HCT116 (cell line): ENCODE results near the gene CYP3A4. TPM values are rescaled to one million over a fixed set of nuclear protein-coding genes. Genes with fewer than 3 reads are reported as not detected.

Source experiments
- ATAC-seq: fragments of 200-7000 bp; cut with Tn5 transposase; 2 replicates; pipeline ENCODE4 v1.9.1; 2020; ENCODE audit warnings: mild to moderate bottlenecking, moderate library complexity
- BruUV-seq: library from RNA; stranded (reverse); fragments of 400-500 nt; replicated peaks from 2 replicates; lab custom pipeline; 2021; lab: Mats Ljungman, UMichigan
- CTCF ChIA-PET: fragments of 300-600 bp; sonication (Branson Sonifier 250); formaldehyde crosslinking; loops from one replicate; lab custom pipeline; 2021; ENCODE audit warnings: antibody characterized with exemption; lab: Charles Lee
- POLR2A ChIA-PET: fragments of 300-600, 350-600 bp; sonication (Branson Sonifier 250); formaldehyde crosslinking; loops from one replicate; lab custom pipeline; 2021; ENCODE audit warnings: antibody characterized with exemption; lab: Charles Lee
- RAD21 ChIA-PET, 2 experiments: fragments of 300-600 bp; sonication (Branson Sonifier 250); formaldehyde crosslinking; loops; one replicate each; lab custom pipeline; 2023; ENCODE audit warnings: low total read pairs in 2 of 2; ENCODE audit not compliant: uncharacterized antibody in 2 of 2, unreplicated experiment in 2 of 2, low non-redundant PET in 1 of 2; lab: Charles Lee
- DNase-seq: peaks from one replicate; pipeline ENCODE4 v3.0.0-alpha.2; 2010; ENCODE audit warnings: low read depth, low spot score
- H2AFZ ChIP-seq: fragments of 200-600 bp; shearing (Covaris generic), sonication (generic); 2 replicates; pipeline ENCODE4 v1.6.1; 2017; ENCODE audit warnings: low read depth, mixed run types, mixed read lengths, antibody characterized with exemption, low read length; ENCODE audit not compliant: poor library complexity, severe bottlenecking
- H3K27ac ChIP-seq: 2 replicates; pipeline ENCODE4 v1.5.1; 2012; ENCODE audit warnings: low read depth, low read length
- H3K27me3 ChIP-seq: fragments of 200-600 bp; sonication (generic); 2 replicates; pipeline ENCODE4 v1.6.1; 2016; ENCODE audit warnings: mixed run types, low read length, mixed read lengths; ENCODE audit not compliant: insufficient read depth
- H3K36me3 ChIP-seq, 2 experiments: fragments of 200-500 bp in 1 of 2; fragments of 200-600 bp in 1 of 2; sonication (Bioruptor generic) in 1 of 2; sonication (generic) in 1 of 2; 2 replicates each; pipeline versions ENCODE4 v1.5.1 to v1.6.1; 2014 to 2016; ENCODE audit warnings: low read length in 2 of 2, inconsistent platforms in 1 of 2, mixed read lengths in 1 of 2, mixed run types in 1 of 2; ENCODE audit not compliant: insufficient read depth in 2 of 2, control insufficient read depth in 1 of 2
- H3K4me1 ChIP-seq, 2 experiments: fragments of 200-600 bp in 1 of 2; sonication (generic) in 1 of 2; 2 replicates each; pipeline versions ENCODE4 v1.5.1 to v1.6.1; 2012 to 2017; ENCODE audit warnings: low read length in 2 of 2, inconsistent platforms in 1 of 2, mild to moderate bottlenecking in 1 of 2, mixed read lengths in 1 of 2, mixed run types in 1 of 2, moderate library complexity in 1 of 2; ENCODE audit not compliant: insufficient read depth in 2 of 2, control insufficient read depth in 1 of 2
- H3K4me2 ChIP-seq: fragments of 200-600 bp; sonication (generic); 2 replicates; pipeline ENCODE4 v1.6.1; 2017; ENCODE audit warnings: mixed run types, low read length, mixed read lengths
- H3K4me3 ChIP-seq, 2 experiments: fragments of 200-600 bp in 1 of 2; sonication (generic) in 1 of 2; replicated peaks in 1 of 2; 2 replicates each; pipeline ENCODE4 v1.5.1; 2011 to 2016; ENCODE audit warnings: low read length in 2 of 2, control low read depth in 1 of 2, low read depth in 1 of 2, mild to moderate bottlenecking in 1 of 2, mixed read lengths in 1 of 2, mixed run types in 1 of 2
- H3K79me2 ChIP-seq: fragments of 200-600 bp; sonication (generic); 2 replicates; pipeline ENCODE4 v1.6.1; 2017; ENCODE audit warnings: mild to moderate bottlenecking, mixed run types, low read length, moderate library complexity, mixed read lengths; ENCODE audit not compliant: insufficient read depth
- H3K9ac ChIP-seq: fragments of 200-600 bp; sonication (generic); 2 replicates; pipeline ENCODE4 v1.6.1; 2016; ENCODE audit warnings: low read length, mixed read lengths
- H3K9me2 ChIP-seq: fragments of 200-600 bp; sonication (generic), shearing (Covaris generic); 2 replicates; pipeline ENCODE4 v1.6.1; 2017; ENCODE audit warnings: mixed run types, mild to moderate bottlenecking, moderate library complexity; ENCODE audit not compliant: insufficient read depth
- H3K9me3 ChIP-seq, 2 experiments: fragments of 200-500 bp in 1 of 2; fragments of 200-600 bp in 1 of 2; sonication (Bioruptor generic) in 1 of 2; sonication (generic) in 1 of 2; 2 replicates each; pipeline ENCODE4 v1.6.1; 2014 to 2017; ENCODE audit warnings: low read length in 2 of 2, mixed read lengths in 2 of 2, inconsistent platforms in 1 of 2, low read depth in 1 of 2, mild to moderate bottlenecking in 1 of 2, mixed run types in 1 of 2, moderate library complexity in 1 of 2; ENCODE audit not compliant: control insufficient read depth in 1 of 2, insufficient read depth in 1 of 2
- H4K20me1 ChIP-seq: fragments of 200-600 bp; sonication (generic), shearing (Covaris generic); 2 replicates; pipeline ENCODE4 v1.6.1; 2017; ENCODE audit warnings: mixed run types, mild to moderate bottlenecking, moderate library complexity; ENCODE audit not compliant: insufficient read depth
- CEBPB ChIP-seq: IDR thresholded peaks from 2 replicates; pipeline ENCODE4 v1.6.1; 2012; ENCODE audit warnings: low read depth
- CTCF ChIP-seq, 3 experiments: fragments of 200-600 bp in 1 of 3; sonication (generic) in 1 of 3; IDR thresholded peaks in 2 of 3; conservative IDR thresholded peaks in 1 of 3; 2 replicates each; pipeline ENCODE4 v1.5.1; 2012 to 2017; ENCODE audit warnings: low read depth in 2 of 3, low read length in 2 of 3, antibody characterized with exemption in 1 of 3, borderline replicate concordance in 1 of 3, control low read depth in 1 of 3, mild to moderate bottlenecking in 1 of 3, mixed read lengths in 1 of 3, mixed run types in 1 of 3, moderate library complexity in 1 of 3; ENCODE audit not compliant: insufficient read depth in 1 of 3
- EGR1 ChIP-seq: IDR thresholded peaks from 2 replicates; pipeline ENCODE4 v1.6.1; 2012; ENCODE audit warnings: low read depth
- EZH2 ChIP-seq: fragments of 200-600 bp; sonication (generic); IDR thresholded peaks from 2 replicates; pipeline ENCODE4 v1.6.1; 2017; ENCODE audit warnings: antibody characterized with exemption, mixed run types
- JUND ChIP-seq: IDR thresholded peaks from 2 replicates; pipeline ENCODE4 v1.6.1; 2012
- MAX ChIP-seq: IDR thresholded peaks from 2 replicates; pipeline ENCODE4 v1.6.1; 2012
- POLR2AphosphoS5 ChIP-seq: IDR thresholded peaks from 2 replicates; pipeline ENCODE4 v1.6.1; 2011; ENCODE audit warnings: mild to moderate bottlenecking, low read depth, low read length, moderate library complexity
- REST ChIP-seq: IDR thresholded peaks from 2 replicates; pipeline ENCODE4 v1.6.1; 2012; ENCODE audit warnings: low read depth
- SIN3A ChIP-seq: IDR thresholded peaks from 2 replicates; pipeline ENCODE4 v1.6.1; 2012; ENCODE audit warnings: low read depth
- SP1 ChIP-seq: IDR thresholded peaks from 2 replicates; pipeline ENCODE4 v1.6.1; 2012; ENCODE audit warnings: low read depth
- SRF ChIP-seq: IDR thresholded peaks from 2 replicates; pipeline ENCODE4 v1.6.1; 2012; ENCODE audit warnings: low read depth
- ZNF274 ChIP-seq: fragments of 200-500 bp; sonication (Bioruptor generic); IDR thresholded peaks from 2 replicates; pipeline ENCODE4 v1.6.1; 2014; ENCODE audit warnings: mild to moderate bottlenecking, low read depth, low read length, inconsistent platforms
- intact Hi-C: fragments of 100-400 bp; cut with micrococcal nuclease; formaldehyde crosslinking; loops from 2 replicates; pipeline ENCODE4 v1.10.0; 2022
- total RNA-seq: library from RNA; stranded (reverse); gene quantifications from one replicate; pipeline ENCODE4 v1.2.1, GENCODE V29; 2021; ENCODE audit not compliant: unreplicated experiment

The CYP3A4 gene
- total RNA-seq, 1 experiment from 2014 or later: 0.25 TPM

GRCh38 chr7:99733448-99733847 lies 50.5 kb downstream of the CYP3A4 start:
- Histone ChIP-seq H3K79me2 (no peaks in the 10 kb centered on the region), H3K9ac (no peak overlapping the region), H3K27ac (no peak overlapping the region), H3K4me3 (no peak overlapping the region), H4K20me1 (no peaks in the 10 kb centered on the region), H3K27me3 (no peaks in the 10 kb centered on the region), H3K4me2 (no peak overlapping the region), H2AFZ (no peak overlapping the region), H3K4me1 (no peaks in the 10 kb centered on the region; a peak in 1 of 4 replicates), H3K9me2 (no peaks in the 10 kb centered on the region), H3K9me3 (no peaks in the 10 kb centered on the region), H3K36me3 (no peaks in the 10 kb centered on the region)
- CTCF ChIA-PET: no interaction called here
- intact Hi-C loops: no loop called here
- POLR2A ChIA-PET: no interaction called here
- peak; percentile 69 for ATAC-seq
- no peak for DNase-seq
- RAD21 ChIA-PET: no interaction called here
- TF ChIP-seq CTCF (IDR thresholded peaks at IDR 0.05 in 2 of 3, conservative IDR thresholded peaks at IDR 0.05 in 1 of 3; ENCODE audit: borderline replicate concordance in 1 of 3, insufficient read depth in 1 of 3, low read depth in 2 of 3, low read length in 2 of 3) (peak in 2 of 3 experiments; percentile 40 to 52; a peak in 4 of 6 replicates), EZH2 (no peak), EGR1 (no peak)
- BruUV-seq: no TSS peak

- DNase-seq (no peak), ATAC-seq (no peak)
- Histone ChIP-seq H3K4me3 (no peak overlapping the region), H3K9ac (no peak overlapping the region), H3K79me2 (no peaks in the 10 kb centered on the region), H3K4me2 (no peak overlapping the region), H2AFZ (no peak overlapping the region), H4K20me1 (no peaks in the 10 kb centered on the region), H3K4me1 (no peaks in the 10 kb centered on the region; a peak in 1 of 4 replicates), H3K36me3 (no peaks in the 10 kb centered on the region), H3K27ac (no peak overlapping the region), H3K9me2 (no peaks in the 10 kb centered on the region), H3K27me3 (no peaks in the 10 kb centered on the region), H3K9me3 (no peaks in the 10 kb centered on the region)
- ChIA-PET CTCF (no interaction called here), POLR2A (no interaction called here), RAD21 (no interaction called here)
- intact Hi-C loops: no loop called here
- BruUV-seq: no TSS peak
- TF ChIP-seq ZNF274 (no peak), CTCF (IDR thresholded peaks at IDR 0.05 in 2 of 3, conservative IDR thresholded peaks at IDR 0.05 in 1 of 3; ENCODE audit: borderline replicate concordance in 1 of 3, insufficient read depth in 1 of 3, low read depth in 2 of 3, low read length in 2 of 3) (no peak), MAX (no peak), EZH2 (no peak), SP1 (no peak), JUND (no peak), SRF (no peak), SIN3A (no peak), POLR2AphosphoS5 (no peak), CEBPB (no peak), EGR1 (no peak), REST (no peak)
These were observed 51.0 kb downstream of the CYP3A4 start for GRCh38 chr7:99733003-99733402.
